ENCODE data around the gene FHL2. TPM values are rescaled to one million over a fixed set of nuclear protein-coding genes. Genes with fewer than 3 reads are reported as not detected.

Gene FHL2
- total RNA-seq, 4 donors from 2014 or later = 93.9 to 150 (median 109) TPM

DNA sequence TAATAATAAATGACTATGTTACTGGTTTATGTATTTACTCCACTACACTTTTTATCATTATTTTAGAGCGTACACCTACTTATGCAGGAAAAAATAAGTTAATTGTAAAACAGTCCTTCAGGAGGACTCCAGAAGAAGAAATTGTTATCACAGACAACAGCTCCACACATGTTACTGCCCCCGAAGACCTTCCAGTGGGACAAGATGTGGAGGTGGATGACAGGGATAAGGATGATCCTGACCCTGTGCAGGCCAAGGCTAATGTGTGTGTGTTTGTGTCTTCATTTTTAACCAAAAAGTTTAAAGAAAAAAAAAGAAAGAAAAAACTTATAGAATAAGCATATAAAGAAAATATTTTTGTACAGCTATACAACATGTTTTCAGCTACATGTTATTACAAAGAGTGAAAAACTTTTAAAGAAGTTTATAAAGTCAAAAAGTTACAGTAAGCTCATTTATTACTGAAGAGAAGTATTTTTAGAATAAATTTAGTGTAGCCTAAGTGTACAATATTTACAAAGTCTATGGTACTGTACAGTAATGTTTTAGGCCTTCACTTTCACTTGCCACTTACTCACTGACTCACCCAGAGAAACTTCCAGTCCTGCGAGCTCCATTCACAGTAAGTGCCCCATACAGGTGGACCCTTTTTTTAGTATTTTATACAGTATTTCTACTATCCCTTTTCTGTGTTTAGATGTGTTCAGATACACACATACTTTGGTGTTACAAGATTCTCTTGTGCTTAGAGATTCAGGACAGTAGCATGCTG, 76.8 kb downstream of the FHL2 start:
- Histone ChIP-seq H3K9me3 (no peaks in the 10 kb centered on the region), H3K4me3 (no peak overlapping the region), H3K27me3 (no peaks in the 10 kb centered on the region), H3K27ac (no peak overlapping the region), H3K36me3 (peaks cover 0 to 7% of the 10 kb centered on the region in 2 donors), H3K4me1 (peaks cover 0 to 50% (median 0%) of the 10 kb centered on the region in 3 donors)
- 77 to 91% methylated on average over 3 of the region's 3 CpGs for whole genome bisulfite sequencing, 2 donors (ENCODE audit: low coverage in 1 of 2)
- no peak for ATAC-seq
- TF ChIP-seq, protein P1, sequence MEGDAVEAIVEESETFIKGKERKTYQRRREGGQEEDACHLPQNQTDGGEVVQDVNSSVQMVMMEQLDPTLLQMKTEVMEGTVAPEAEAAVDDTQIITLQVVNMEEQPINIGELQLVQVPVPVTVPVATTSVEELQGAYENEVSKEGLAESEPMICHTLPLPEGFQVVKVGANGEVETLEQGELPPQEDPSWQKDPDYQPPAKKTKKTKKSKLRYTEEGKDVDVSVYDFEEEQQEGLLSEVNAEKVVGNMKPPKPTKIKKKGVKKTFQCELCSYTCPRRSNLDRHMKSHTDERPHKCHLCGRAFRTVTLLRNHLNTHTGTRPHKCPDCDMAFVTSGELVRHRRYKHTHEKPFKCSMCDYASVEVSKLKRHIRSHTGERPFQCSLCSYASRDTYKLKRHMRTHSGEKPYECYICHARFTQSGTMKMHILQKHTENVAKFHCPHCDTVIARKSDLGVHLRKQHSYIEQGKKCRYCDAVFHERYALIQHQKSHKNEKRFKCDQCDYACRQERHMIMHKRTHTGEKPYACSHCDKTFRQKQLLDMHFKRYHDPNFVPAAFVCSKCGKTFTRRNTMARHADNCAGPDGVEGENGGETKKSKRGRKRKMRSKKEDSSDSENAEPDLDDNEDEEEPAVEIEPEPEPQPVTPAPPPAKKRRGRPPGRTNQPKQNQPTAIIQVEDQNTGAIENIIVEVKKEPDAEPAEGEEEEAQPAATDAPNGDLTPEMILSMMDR (IDR thresholded peaks at IDR 0.05) = no peak
- no peak for TF ChIP-seq POLR2A (IDR thresholded peaks at IDR 0.05)
- TF ChIP-seq EP300 (IDR thresholded peaks at IDR 0.05) = no peak
- no peak for TF ChIP-seq POLR2AphosphoS5 (IDR thresholded peaks at IDR 0.05)

DNA sequence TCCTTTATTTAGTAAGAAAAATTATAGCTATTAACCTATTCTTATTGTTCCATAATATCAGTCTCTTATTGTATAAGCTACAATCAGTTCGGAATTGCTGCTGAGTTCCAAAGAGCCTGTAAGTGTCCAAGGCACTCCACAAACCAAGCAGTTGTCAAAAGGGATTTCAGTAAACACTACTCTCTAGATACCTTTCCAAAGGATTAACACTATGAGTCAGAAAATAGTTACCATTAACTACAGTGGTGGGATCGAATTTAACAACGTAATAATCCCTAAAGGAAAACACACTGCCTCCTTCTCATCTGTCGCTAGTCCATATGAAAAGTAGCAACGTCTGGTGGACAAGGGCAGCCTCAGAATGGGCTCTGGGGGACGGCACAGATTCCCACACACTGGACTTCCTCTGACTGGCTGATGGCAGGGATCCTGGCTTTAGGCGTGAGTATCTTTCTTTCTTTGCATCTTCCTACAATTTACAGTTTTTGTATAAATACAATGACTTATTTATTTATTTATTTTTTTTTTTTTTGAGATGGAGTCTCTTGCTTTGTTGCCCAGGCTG, 78.1 kb downstream of the FHL2 start:
- Histone ChIP-seq H3K4me1 (peaks cover 0 to 43% (median 0%) of the 10 kb centered on the region in 3 donors), H3K9me3 (no peaks in the 10 kb centered on the region), H3K4me3 (no peak overlapping the region), H3K27ac (peak overlapping the region in 1 of 4 donors; percentile 1), H3K27me3 (no peaks in the 10 kb centered on the region), H3K36me3 (peaks cover 0 to 7% of the 10 kb centered on the region in 2 donors)
- WGBS, 2 donors (ENCODE audit: low coverage in 1 of 2) = 6 to 62% methylated on average over 2 to 7 of the region's 7 CpGs
- no peak for TF ChIP-seq EP300 (IDR thresholded peaks at IDR 0.05)
- TF ChIP-seq POLR2A (IDR thresholded peaks at IDR 0.05) = no peak
- no peak for TF ChIP-seq POLR2AphosphoS5 (IDR thresholded peaks at IDR 0.05)
- TF ChIP-seq, protein P1 (IDR thresholded peaks at IDR 0.05) = no peak
- ATAC-seq = no peak

DNA sequence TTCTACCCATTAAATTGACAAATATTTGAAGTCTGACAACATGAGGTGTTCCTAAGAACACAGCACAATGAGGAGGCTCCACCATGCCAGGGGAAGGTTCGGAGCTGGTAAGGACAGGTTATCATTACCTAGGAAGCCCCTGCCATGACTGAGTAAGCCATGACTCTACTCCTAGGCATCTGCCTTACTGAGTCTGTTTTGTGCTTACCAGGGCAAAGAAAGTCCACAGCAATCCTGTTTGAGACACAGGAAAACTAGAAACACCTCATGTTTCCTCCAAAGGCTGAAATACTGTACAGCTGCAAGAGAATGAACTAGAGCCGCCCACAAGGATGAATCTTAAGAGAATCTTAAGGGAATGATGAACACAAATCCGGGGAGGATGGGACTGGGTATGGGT, 80.9 kb downstream of the FHL2 start:
- H3K36me3 ChIP-seq = no peaks in the 10 kb centered on the region
- no peak overlapping the region for H3K27ac ChIP-seq
- no peaks in the 10 kb centered on the region for H3K27me3 ChIP-seq
- peaks cover 0 to 47% (median 0%) of the 10 kb centered on the region in 3 donors for H3K4me1 ChIP-seq
- TF ChIP-seq POLR2A (IDR thresholded peaks at IDR 0.05) = no peak
- no peak for TF ChIP-seq POLR2AphosphoS5 (IDR thresholded peaks at IDR 0.05)
- 75 to 90% methylated on average over 2 to 3 of the region's 3 CpGs for WGBS, 2 donors (ENCODE audit: low coverage in 1 of 2)
- H3K9me3 ChIP-seq = no peaks in the 10 kb centered on the region
- H3K4me3 ChIP-seq = no peak overlapping the region
- no peak for ATAC-seq

DNA sequence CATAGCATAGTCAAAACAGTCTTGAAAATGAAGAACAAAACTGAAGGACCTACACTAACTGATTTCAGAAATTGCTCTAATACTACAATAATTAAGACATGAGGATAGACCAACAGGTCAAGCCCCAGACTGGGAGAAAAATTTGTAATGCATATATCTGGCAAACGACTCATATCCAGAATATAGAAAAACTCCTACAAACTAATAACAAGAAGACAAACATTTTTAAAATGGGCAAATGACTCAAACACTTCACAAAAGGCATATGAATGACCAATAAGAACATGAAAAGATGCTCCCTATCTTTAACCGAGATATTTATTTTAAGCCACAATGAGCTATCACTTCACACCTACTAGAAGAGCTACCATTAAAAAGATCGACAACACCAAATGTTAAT, 83.5 kb downstream of the FHL2 start:
- no peak overlapping the region for H3K27ac ChIP-seq
- H3K9me3 ChIP-seq = no peaks in the 10 kb centered on the region
- H3K4me1 ChIP-seq = peaks cover 0 to 21% (median 0%) of the 10 kb centered on the region in 3 donors
- no peak for TF ChIP-seq POLR2A (IDR thresholded peaks at IDR 0.05)
- TF ChIP-seq POLR2AphosphoS5 (IDR thresholded peaks at IDR 0.05) = no peak
- TF ChIP-seq, protein P1 (IDR thresholded peaks at IDR 0.05) = no peak
- TF ChIP-seq EP300 (IDR thresholded peaks at IDR 0.05) = no peak
- WGBS, 2 donors (ENCODE audit: low coverage in 1 of 2) = 53 to 70% methylated on average over 3 of the region's 3 CpGs
- H3K36me3 ChIP-seq = no peaks in the 10 kb centered on the region
- H3K4me3 ChIP-seq = no peak overlapping the region
- ATAC-seq = no peak
- H3K27me3 ChIP-seq = no peaks in the 10 kb centered on the region

DNA sequence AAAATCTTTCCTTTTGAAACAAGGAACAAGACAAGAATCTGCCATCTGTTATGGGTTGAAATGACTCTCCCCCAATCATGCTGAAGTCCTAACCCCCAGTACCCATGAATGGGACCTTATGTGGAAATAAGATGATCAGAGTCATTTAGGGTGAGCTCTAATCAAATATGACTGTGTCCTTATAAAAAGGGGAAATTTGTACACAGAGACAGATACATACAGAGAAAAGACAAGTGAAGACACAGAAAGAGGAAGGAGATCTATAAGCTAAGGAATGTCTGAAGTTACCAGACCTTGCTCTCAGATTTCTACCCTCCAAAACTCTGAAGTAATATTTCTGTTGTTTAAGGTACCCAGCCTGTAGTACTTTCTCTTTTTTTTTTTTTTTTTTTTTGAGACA, 85.0 kb downstream of the FHL2 start:
- Histone ChIP-seq H3K4me1 (peaks cover 0 to 10% (median 0%) of the 10 kb centered on the region in 3 donors), H3K27ac (no peak overlapping the region), H3K9me3 (no peaks in the 10 kb centered on the region), H3K36me3 (peaks cover 0 to under 1% of the 10 kb centered on the region in 2 donors), H3K4me3 (no peak overlapping the region), H3K27me3 (no peaks in the 10 kb centered on the region)
- ATAC-seq = no peak
- TF ChIP-seq EP300 (IDR thresholded peaks at IDR 0.05) = no peak
- no peak for TF ChIP-seq POLR2AphosphoS5 (IDR thresholded peaks at IDR 0.05)

Other genes with a start within 250 kb of the FHL2 start
- not detected for gene GPR45, start 157.3 kb downstream of the FHL2 start, total RNA-seq
- 10 to 100 TPM; 28.3 to 31.5 (median 29.7) TPM for gene TGFBRAP1, start 69.3 kb downstream of the FHL2 start, total RNA-seq
- 10 to 100 TPM; 16.9 to 30.0 (median 20.7) TPM for gene C2orf49, start 61.5 kb downstream of the FHL2 start, total RNA-seq

Data from gastroesophageal sphincter (tissue), 4 donors.